HEK293T (cell line): ENCODE measurements around the gene CPED1.

Experiments
- ARNT ChIP-seq: fragments of 450-650 bp; IDR thresholded peaks from 2 replicates; pipeline ENCODE4 v1.6.1; 2017; ENCODE audit warnings: mild to moderate bottlenecking
- BHLHE40 ChIP-seq: fragments of 450-650 bp; IDR thresholded peaks from 2 replicates; pipeline ENCODE4 v1.6.1; 2016; ENCODE audit warnings: mild to moderate bottlenecking, moderate library complexity, borderline replicate concordance

GRCh38 chr7:121175826-121176225 is 187.3 kb downstream of the CPED1 start:
- no peak for TF ChIP-seq BHLHE40
- TF ChIP-seq ARNT, result no peak
